HFF-Myc (cell line): Measurements from ENCODE around the gene KLF14.
A peak's percentile ranks its signal among the peaks of the same experiment; 100 is the strongest.

Source experiments
- DNase-seq: peaks from one replicate; pipeline ENCODE4 v3.0.0-alpha.2; 2011; ENCODE audit warnings: low read depth; ENCODE audit errors: extremely low read depth
- H3K4me3 ChIP-seq: replicated peaks from 2 replicates; pipeline ENCODE4 v1.5.1; 2011; ENCODE audit warnings: low read depth, mild to moderate bottlenecking, control low read depth, low read length
- TF ChIP-seq, protein P1 (sequence below): IDR thresholded peaks from 2 replicates; pipeline ENCODE4 v1.5.1; 2012; ENCODE audit warnings: mild to moderate bottlenecking, low read depth, low read length, control low read depth; ENCODE audit errors: missing control alignments

Gene KLF14

DNA sequence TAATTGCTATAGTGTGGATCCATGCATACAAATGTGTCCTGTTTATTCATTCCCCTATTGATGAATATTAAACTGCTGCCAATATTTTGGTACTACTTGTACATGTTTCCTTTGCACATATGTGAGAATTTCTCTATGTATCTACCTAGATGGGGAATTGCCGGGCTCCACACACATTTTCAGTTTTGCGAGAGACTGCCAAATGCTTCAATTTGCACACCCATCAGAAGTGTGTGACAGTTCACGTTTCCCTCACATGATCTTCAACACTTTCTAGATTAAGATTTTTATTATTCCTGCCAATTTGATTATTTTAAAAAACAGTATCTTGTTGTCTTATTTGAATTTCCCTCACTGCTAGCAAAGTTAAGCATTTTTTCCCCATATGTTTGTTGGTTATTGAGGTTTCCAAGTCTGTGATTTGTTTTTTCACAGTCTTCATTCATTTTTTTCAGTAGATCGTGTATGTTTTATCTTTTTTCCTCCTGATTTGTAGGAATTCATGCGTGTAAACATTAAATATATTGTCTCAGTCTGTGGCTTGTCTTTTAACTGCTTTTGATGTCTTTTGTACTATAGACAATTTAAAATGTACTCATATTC lies 2.4 kb upstream of the KLF14 start:
- TF ChIP-seq, protein P1, sequence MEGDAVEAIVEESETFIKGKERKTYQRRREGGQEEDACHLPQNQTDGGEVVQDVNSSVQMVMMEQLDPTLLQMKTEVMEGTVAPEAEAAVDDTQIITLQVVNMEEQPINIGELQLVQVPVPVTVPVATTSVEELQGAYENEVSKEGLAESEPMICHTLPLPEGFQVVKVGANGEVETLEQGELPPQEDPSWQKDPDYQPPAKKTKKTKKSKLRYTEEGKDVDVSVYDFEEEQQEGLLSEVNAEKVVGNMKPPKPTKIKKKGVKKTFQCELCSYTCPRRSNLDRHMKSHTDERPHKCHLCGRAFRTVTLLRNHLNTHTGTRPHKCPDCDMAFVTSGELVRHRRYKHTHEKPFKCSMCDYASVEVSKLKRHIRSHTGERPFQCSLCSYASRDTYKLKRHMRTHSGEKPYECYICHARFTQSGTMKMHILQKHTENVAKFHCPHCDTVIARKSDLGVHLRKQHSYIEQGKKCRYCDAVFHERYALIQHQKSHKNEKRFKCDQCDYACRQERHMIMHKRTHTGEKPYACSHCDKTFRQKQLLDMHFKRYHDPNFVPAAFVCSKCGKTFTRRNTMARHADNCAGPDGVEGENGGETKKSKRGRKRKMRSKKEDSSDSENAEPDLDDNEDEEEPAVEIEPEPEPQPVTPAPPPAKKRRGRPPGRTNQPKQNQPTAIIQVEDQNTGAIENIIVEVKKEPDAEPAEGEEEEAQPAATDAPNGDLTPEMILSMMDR: no peak
- no peak for DNase-seq
- no peak overlapping the region for H3K4me3 ChIP-seq

DNA sequence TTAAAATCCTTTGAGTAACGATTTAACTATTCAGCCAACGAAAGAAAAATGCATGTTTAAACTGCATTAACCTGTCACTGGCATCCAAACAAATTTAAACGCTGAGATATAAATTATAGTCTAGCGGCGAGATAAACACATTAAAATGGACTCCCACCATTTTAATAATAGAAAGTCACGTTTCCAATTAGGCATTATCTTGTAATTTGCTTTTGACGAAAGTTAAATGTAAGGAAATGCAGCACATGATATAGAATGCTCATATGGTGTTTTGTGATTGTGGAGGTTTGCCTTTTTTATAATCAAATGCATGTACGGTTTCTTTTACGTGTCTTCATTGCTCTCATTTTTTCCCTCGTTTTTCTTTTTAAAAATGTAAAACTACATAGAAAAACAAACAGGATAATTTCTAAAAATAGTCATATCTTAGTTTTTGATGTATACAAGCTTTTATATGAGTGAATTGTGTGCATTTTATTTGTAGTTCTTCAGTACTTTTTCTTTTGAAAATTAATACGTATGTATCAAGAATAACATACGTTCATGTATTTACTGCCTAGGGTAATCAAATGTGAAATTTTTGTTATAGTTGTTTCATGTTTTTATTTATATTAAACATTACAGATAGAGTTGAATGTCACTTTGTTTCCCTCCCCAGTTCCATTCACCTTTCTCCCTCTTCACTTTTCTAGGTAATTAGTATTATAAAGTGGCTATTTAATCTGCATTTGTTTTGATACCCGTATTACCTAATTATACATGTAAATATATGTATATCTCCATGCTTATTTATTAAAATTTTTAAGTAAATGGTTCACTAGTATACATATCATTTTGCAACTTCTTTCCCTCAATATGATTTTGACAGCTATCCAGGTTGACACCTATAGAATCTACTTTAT lies 1.1 kb upstream of the KLF14 start:
- peak overlapping the region; percentile 46 for H3K4me3 ChIP-seq
- DNase-seq: no peak
- TF ChIP-seq, protein P1: no peak

DNA sequence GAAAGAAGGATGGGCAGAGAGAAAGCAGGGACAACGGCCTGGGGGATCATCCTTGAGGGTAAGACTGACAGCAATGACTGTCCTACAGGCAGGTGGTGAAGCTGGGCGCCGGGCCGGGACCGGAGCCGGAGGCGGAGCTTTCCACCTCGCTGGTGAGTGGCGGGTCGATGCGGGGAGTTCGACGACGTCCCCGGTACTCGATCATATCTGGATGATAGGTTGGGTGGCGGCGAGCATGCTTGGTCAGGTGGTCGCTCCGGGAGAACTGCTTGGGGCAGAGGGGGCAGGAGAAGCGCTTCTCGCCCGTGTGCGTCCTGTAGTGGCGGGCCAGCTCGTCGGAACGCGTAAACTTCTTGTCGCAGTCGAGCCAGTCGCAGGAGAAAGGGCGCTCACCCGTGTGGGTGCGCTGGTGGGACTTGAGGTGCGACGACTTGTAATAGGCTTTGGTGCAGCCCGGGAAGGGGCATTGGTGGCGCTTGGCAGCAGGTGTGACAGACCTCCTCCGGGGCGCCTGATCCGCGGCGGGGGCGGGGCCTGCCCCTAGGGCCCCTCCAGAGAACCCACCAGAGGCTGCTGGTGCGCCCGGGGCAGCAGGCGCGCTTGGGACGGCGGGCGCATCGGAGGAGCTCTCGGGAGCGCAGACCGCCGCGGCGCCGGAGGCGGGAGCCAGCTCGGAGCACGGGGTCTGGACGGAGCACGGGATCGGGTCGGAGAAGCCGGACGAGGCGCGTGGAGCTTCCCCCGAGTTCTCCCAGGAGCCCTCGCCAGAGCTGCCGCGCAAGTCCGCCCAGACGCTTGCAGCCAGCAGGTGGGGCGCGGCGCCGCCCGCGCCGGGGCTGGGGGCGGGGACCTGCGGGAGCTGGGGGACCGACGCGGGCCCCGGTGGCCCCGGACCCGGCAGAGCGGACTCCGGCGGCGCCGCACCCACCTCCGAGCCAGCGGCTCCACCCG lies 752 bp downstream of the KLF14 start:
- TF ChIP-seq, protein P1: no peak
- no peak for DNase-seq
- peak overlapping the region; percentile 13 for H3K4me3 ChIP-seq

DNA sequence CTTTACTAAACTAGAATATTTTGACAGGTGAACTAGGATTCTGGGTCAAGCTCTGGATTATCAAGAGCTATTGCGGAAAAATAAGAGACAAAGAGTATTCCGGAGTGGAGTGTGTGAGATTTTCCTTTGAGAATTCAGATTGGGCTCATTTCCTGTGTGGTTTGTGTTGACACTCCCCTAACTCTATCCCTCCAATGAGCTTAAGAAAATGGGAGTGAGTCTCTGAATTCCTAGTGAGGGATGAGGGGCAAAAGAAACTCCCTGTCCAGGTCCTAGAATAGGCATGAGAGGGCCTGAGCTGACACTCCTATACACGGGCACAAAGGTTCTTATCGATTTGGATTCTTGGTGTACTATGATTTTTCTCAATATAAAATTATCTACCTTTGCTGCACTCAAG lies 10.2 kb downstream of the KLF14 start:
- no peak for DNase-seq
- TF ChIP-seq, protein P1: no peak
- no peak overlapping the region for H3K4me3 ChIP-seq

DNA sequence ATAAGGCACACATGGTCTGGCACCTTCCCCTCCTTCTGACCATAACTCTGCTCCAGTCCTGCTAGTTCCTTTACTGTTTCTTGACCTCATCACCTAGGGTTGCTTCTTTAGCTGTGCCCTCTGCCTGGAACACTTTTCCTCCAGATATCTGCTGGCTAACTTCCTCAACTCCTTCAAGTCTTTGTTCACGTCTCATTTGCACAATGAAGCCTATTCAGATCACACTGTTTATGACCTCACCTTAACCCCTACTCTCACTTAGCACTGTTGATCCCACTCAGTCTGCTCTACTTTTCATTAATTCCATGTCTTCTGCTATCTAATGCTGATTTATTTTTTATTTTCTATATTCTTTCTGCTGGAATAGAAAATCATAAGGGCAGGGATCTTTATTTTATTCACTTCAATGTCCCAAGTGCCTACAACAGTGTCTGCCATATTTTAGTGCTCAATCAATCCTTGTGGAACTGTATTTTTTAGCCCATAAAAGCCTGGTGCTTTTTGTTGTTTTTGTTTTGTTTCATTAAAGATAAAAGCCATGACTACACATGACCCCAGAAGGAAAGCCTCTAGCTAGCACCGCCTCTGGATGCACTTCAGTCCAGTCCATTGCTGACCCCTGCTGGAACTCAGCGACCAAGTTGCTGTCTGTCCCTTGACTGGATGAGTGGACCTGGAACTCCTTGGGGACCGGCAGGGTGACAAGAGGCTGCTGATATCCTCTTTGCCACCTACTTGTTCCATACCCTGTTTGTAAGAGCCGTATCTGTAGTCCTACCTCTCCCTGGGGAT lies 12.3 kb downstream of the KLF14 start:
- no peak overlapping the region for H3K4me3 ChIP-seq
- DNase-seq: peak; percentile 32
- TF ChIP-seq, protein P1: peak; percentile 64

DNA sequence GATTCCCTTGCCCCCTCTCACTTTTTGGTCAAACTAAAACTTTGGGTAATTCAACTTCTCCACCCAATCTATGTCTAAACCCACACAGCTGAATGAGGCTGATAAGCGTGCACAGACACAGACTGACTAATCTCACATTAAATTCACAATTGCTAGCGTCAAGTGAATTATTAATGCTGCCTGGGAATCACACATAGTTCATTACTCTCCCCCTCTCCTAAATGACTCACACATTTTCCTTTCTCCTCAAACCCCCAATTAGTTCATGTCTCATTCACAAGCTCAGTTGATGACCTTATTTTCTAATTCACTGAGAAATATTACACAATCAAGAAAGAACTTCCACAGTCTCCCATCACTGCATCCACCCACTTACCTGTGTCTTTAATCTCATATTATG lies 14.5 kb downstream of the KLF14 start:
- no peak for DNase-seq
- TF ChIP-seq, protein P1: no peak
- no peak overlapping the region for H3K4me3 ChIP-seq
